Measurements from ENCODE around the gene TCERG1L. TPM values are rescaled to one million over a fixed set of nuclear protein-coding genes. Genes with fewer than 3 reads are reported as not detected.

The TCERG1L gene
- total RNA-seq, 1 donor from 2014 or later: not detected

GRCh38 chr10:131090761-131091661 lies 220.5 kb downstream of the TCERG1L start:
- no peak for ATAC-seq
- Histone ChIP-seq H3K27me3 (peaks cover 5% of the 10 kb centered on the region), H3K9me3 (no peaks in the 10 kb centered on the region), H3K4me3 (no peak overlapping the region), H3K27ac (no peak overlapping the region), H3K4me1 (no peaks in the 10 kb centered on the region), H3K36me3 (no peaks in the 10 kb centered on the region)
- DNase-seq: no peak
- TF ChIP-seq, protein P1, sequence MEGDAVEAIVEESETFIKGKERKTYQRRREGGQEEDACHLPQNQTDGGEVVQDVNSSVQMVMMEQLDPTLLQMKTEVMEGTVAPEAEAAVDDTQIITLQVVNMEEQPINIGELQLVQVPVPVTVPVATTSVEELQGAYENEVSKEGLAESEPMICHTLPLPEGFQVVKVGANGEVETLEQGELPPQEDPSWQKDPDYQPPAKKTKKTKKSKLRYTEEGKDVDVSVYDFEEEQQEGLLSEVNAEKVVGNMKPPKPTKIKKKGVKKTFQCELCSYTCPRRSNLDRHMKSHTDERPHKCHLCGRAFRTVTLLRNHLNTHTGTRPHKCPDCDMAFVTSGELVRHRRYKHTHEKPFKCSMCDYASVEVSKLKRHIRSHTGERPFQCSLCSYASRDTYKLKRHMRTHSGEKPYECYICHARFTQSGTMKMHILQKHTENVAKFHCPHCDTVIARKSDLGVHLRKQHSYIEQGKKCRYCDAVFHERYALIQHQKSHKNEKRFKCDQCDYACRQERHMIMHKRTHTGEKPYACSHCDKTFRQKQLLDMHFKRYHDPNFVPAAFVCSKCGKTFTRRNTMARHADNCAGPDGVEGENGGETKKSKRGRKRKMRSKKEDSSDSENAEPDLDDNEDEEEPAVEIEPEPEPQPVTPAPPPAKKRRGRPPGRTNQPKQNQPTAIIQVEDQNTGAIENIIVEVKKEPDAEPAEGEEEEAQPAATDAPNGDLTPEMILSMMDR (IDR thresholded peaks at IDR 0.05): no peak
- intact Hi-C loops (cut with DNase I): no loop called here

GRCh38 chr10:131089861-131090260 lies 221.7 kb downstream of the TCERG1L start:
- TF ChIP-seq, protein P1 (IDR thresholded peaks at IDR 0.05): no peak
- ATAC-seq (no peak), DNase-seq (no peak)
- intact Hi-C loops (cut with DNase I): no loop called here
- Histone ChIP-seq H3K27ac (no peak overlapping the region), H3K9me3 (no peaks in the 10 kb centered on the region), H3K27me3 (peaks cover 5% of the 10 kb centered on the region), H3K36me3 (no peaks in the 10 kb centered on the region), H3K4me1 (no peaks in the 10 kb centered on the region), H3K4me3 (no peak overlapping the region)

GRCh38 chr10:131089150-131089549 lies 222.4 kb downstream of the TCERG1L start:
- TF ChIP-seq, protein P1 (IDR thresholded peaks at IDR 0.05): no peak
- Histone ChIP-seq H3K4me3 (no peak overlapping the region), H3K36me3 (no peaks in the 10 kb centered on the region), H3K4me1 (no peaks in the 10 kb centered on the region), H3K27ac (no peak overlapping the region), H3K9me3 (no peaks in the 10 kb centered on the region), H3K27me3 (peaks cover 5% of the 10 kb centered on the region)
- no peak for DNase-seq
- intact Hi-C loops (cut with DNase I): no loop called here
- no peak for ATAC-seq

DNA sequence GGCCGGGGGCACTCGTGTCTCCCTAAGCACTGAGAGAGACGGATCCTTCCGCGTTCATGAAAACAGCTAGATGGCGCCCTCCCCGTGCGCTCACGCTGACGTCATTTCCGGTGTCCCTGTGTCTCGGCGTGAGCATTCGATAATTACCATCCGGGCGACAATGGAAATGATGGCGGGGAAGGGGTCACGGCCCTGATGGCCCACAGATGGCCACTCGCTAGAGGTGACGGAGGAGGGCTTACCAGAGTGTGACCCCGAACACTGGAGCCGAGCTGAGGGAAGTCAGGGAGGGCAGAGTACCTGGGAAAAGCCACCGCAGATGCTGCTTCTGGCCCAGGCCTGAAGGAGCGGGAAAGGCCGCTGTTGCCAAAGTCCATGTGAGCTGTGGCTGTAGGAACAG lies 222.9 kb downstream of the TCERG1L start:
- H3K36me3 ChIP-seq: no peaks in the 10 kb centered on the region
- intact Hi-C loops (cut with DNase I): no loop called here
- H3K4me1 ChIP-seq: no peaks in the 10 kb centered on the region
- no peaks in the 10 kb centered on the region for H3K9me3 ChIP-seq
- H3K27ac ChIP-seq: no peak overlapping the region
- TF ChIP-seq, protein P1 (IDR thresholded peaks at IDR 0.05): no peak
- ATAC-seq (no peak), DNase-seq (no peak)
- H3K4me3 ChIP-seq: no peak overlapping the region
- H3K27me3 ChIP-seq: peaks cover 5% of the 10 kb centered on the region

DNA sequence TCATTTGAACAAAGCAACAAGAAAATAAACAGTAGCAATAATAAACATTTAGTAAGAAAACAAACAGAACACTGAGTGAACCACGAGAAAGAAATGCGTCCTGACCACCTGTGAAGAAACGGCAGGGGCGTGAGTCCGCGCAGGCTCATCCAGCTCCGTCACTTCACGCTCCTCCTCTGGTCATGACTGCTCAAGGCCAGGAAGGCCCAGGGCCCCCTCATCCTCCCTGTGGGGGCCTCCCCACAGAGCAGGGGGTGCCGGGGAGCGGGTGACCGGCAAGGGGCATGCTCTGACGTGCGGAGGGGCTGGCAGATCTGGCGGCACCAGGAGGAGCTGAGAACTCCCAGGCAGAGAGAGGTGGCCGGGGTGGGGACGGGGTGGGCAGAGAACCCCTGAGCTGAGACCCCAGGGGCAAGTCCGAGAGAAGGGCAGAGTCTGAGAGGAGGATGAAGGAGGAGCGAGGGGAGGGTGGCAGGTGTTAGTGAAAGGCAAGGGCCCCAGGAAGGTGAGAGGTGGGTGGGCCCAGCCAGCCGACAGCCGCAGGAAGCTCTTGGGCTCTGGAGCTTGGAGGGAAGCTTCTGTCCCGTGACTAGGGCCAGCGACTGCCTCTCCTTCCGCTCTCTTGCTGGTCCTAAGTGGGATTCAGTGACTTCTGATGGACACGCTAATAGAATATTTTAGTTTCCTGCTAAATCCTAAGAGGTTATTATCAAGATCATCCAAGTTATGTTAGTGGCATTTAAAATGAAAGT lies 223.9 kb downstream of the TCERG1L start:
- no peak for DNase-seq
- TF ChIP-seq, protein P1 (IDR thresholded peaks at IDR 0.05): no peak
- Histone ChIP-seq H3K4me3 (no peak overlapping the region), H3K9me3 (no peaks in the 10 kb centered on the region), H3K4me1 (no peaks in the 10 kb centered on the region), H3K36me3 (no peaks in the 10 kb centered on the region), H3K27me3 (peaks cover 5% of the 10 kb centered on the region), H3K27ac (no peak overlapping the region)
- intact Hi-C loops (cut with DNase I): no loop called here
- ATAC-seq: no peak

Measured in upper lobe of right lung (tissue), 1 donor.